PFSK-1 (cell line): ENCODE data around the gene DSTN.

ENCODE experiments used
- FOXP2 ChIP-seq: optimal IDR thresholded peaks from 2 replicates; pipeline ENCODE3; 2011; ENCODE audit warnings: borderline replicate concordance, control low read depth, inconsistent platforms; ENCODE audit not compliant: insufficient read depth; ENCODE audit errors: extremely low read length, extremely low read depth
- POLR2AphosphoS5 ChIP-seq: IDR thresholded peaks from 2 replicates; pipeline ENCODE4 v1.6.1; 2012; ENCODE audit warnings: low read depth, mild to moderate bottlenecking, control low read depth, low read length, moderate library complexity
- REST ChIP-seq, 2 experiments: IDR thresholded peaks; 2 replicates each; pipeline versions ENCODE4 v1.6.1 to v1.8.0; 2011 to 2012; ENCODE audit warnings: low read depth in 2 of 2, low read length in 2 of 2, control low read depth in 1 of 2, inconsistent platforms in 1 of 2, mild to moderate bottlenecking in 1 of 2, moderate library complexity in 1 of 2; ENCODE audit not compliant: insufficient read depth in 1 of 2
- SIN3A ChIP-seq: IDR thresholded peaks from 2 replicates; pipeline ENCODE4 v1.6.1; 2012; ENCODE audit warnings: mild to moderate bottlenecking, low read length, moderate library complexity, borderline replicate concordance; ENCODE audit not compliant: insufficient read depth
- TAF1 ChIP-seq: IDR thresholded peaks from 2 replicates; pipeline ENCODE4 v1.6.1; 2012; ENCODE audit warnings: low read length, control low read depth, borderline replicate concordance; ENCODE audit not compliant: insufficient read depth

DSTN gene

GRCh38 chr20:17629025-17629424 lies 59.1 kb downstream of the DSTN start:
- TF ChIP-seq SIN3A, result no peak
- no peak for TF ChIP-seq REST (IDR thresholded peaks at IDR 0.05; ENCODE audit: insufficient read depth in 1 of 2, low read depth in 2 of 2, low read length in 2 of 2)
- no peak for TF ChIP-seq POLR2AphosphoS5
- TF ChIP-seq FOXP2, result no peak
- TF ChIP-seq TAF1, result no peak

GRCh38 chr20:17629678-17630089 lies 59.8 kb downstream of the DSTN start:
- TF ChIP-seq REST (IDR thresholded peaks at IDR 0.05; ENCODE audit: insufficient read depth in 1 of 2, low read depth in 2 of 2, low read length in 2 of 2) (no peak), FOXP2 (no peak), POLR2AphosphoS5 (no peak), TAF1 (no peak), SIN3A (no peak)

GRCh38 chr20:17630151-17630805 lies 60.4 kb downstream of the DSTN start:
- TF ChIP-seq TAF1, result no peak

- TF ChIP-seq FOXP2, result no peak
These were observed 60.9 kb downstream of the DSTN start for GRCh38 chr20:17630806-17631195.

- no peak for TF ChIP-seq FOXP2
- no peak for TF ChIP-seq TAF1
- no peak for TF ChIP-seq REST (IDR thresholded peaks at IDR 0.05; ENCODE audit: insufficient read depth in 1 of 2, low read depth in 2 of 2, low read length in 2 of 2)
- TF ChIP-seq POLR2AphosphoS5, result no peak
- TF ChIP-seq SIN3A, result no peak
These were observed 61.9 kb downstream of the DSTN start for GRCh38 chr20:17631576-17632319.

GRCh38 chr20:17633221-17633849 lies 63.5 kb downstream of the DSTN start:
- TF ChIP-seq FOXP2, result no peak
- no peak for TF ChIP-seq POLR2AphosphoS5
- TF ChIP-seq SIN3A, result no peak
- no peak for TF ChIP-seq REST (IDR thresholded peaks at IDR 0.05; ENCODE audit: insufficient read depth in 1 of 2, low read depth in 2 of 2, low read length in 2 of 2)
- TF ChIP-seq TAF1, result no peak
